Keratinocyte (primary cell): Measurements from ENCODE around the gene LIMD2. TPM values are rescaled to one million over a fixed set of nuclear protein-coding genes. Genes with fewer than 3 reads are reported as not detected.

ENCODE experiments used
- DNase-seq: peaks from one replicate; pipeline ENCODE4 v3.0.0-alpha.2; 2011; ENCODE audit warnings: low read depth, missing footprints, low spot score
- FAIRE-seq: peaks from 2 replicates; lab custom pipeline; 2011; peaks lifted over from hg19 to GRCh38; lab: Jason Lieb, UNC
- H2AFZ ChIP-seq: 2 replicates; pipeline ENCODE4 v1.6.0; 2012; ENCODE audit warnings: low read length, control low read depth, inconsistent platforms; ENCODE audit not compliant: control insufficient read depth
- H3K27ac ChIP-seq: 2 replicates; pipeline ENCODE4 v1.5.1; 2011; ENCODE audit warnings: low read length; ENCODE audit not compliant: control insufficient read depth, insufficient read depth
- H3K27me3 ChIP-seq: 3 replicates; pipeline ENCODE4 v1.6.0; 2011; ENCODE audit warnings: low read length; ENCODE audit not compliant: control insufficient read depth, insufficient read depth; ENCODE audit errors: extremely low read depth
- H3K36me3 ChIP-seq, 2 experiments: 2 replicates in 1 of 2; 3 replicates in 1 of 2; pipeline ENCODE4 v1.5.1; 2011; ENCODE audit warnings: low read length in 2 of 2, mild to moderate bottlenecking in 1 of 2; ENCODE audit not compliant: control insufficient read depth in 2 of 2, insufficient read depth in 2 of 2; ENCODE audit errors: extremely low read depth in 1 of 2
- H3K4me1 ChIP-seq: 3 replicates; pipeline ENCODE4 v1.5.1; 2011; ENCODE audit warnings: low read length; ENCODE audit not compliant: control insufficient read depth, insufficient read depth; ENCODE audit errors: extremely low read depth
- H3K4me2 ChIP-seq: 3 replicates; pipeline ENCODE4 v1.6.0; 2011; ENCODE audit warnings: low read depth, low read length; ENCODE audit not compliant: control insufficient read depth, insufficient read depth; ENCODE audit errors: extremely low read depth
- H3K4me3 ChIP-seq, 3 experiments: fragments of 200-600 bp in 1 of 3; sonication (generic) in 1 of 3; 2 replicates in 2 of 3; 3 replicates in 1 of 3; pipeline ENCODE4 v1.5.1; 2011 to 2016; ENCODE audit warnings: low read length in 3 of 3, mild to moderate bottlenecking in 3 of 3, control low read depth in 2 of 3, inconsistent platforms in 1 of 3, low read depth in 1 of 3, mixed read lengths in 1 of 3, mixed run types in 1 of 3, moderate library complexity in 1 of 3; ENCODE audit not compliant: control insufficient read depth in 2 of 3, insufficient read depth in 2 of 3; ENCODE audit errors: extremely low read depth in 1 of 3
- H3K79me2 ChIP-seq: 2 replicates; pipeline ENCODE4 v1.6.0; 2012; ENCODE audit warnings: low read length; ENCODE audit not compliant: control insufficient read depth, insufficient read depth
- H3K9ac ChIP-seq: 3 replicates; pipeline ENCODE4 v1.6.0; 2011; ENCODE audit warnings: low read length; ENCODE audit not compliant: control insufficient read depth, insufficient read depth; ENCODE audit errors: extremely low read depth
- H3K9me1 ChIP-seq: 3 replicates; pipeline ENCODE4 v1.6.0; 2011; ENCODE audit warnings: low read length; ENCODE audit not compliant: control insufficient read depth, insufficient read depth; ENCODE audit errors: extremely low read depth
- H3K9me3 ChIP-seq: 2 replicates; pipeline ENCODE4 v1.5.1; 2012; ENCODE audit warnings: low read depth, low read length; ENCODE audit not compliant: control insufficient read depth
- H4K20me1 ChIP-seq: 3 replicates; pipeline ENCODE4 v1.6.0; 2011; ENCODE audit warnings: low read length; ENCODE audit not compliant: control insufficient read depth, insufficient read depth; ENCODE audit errors: extremely low read depth
- EZH2 ChIP-seq: IDR thresholded peaks from one replicate; pipeline ENCODE4 v1.6.1; 2012; ENCODE audit warnings: inconsistent platforms, mild to moderate bottlenecking, low read length, moderate library complexity
- dilution Hi-C: fragments of 300-500 bp; cut with MboI; formaldehyde crosslinking; loops from one replicate; pipeline ENCODE4 v1.7.0; 2020; ENCODE audit warnings: low sequenced_read_pairs; ENCODE audit not compliant: extremely low pct_ligation_motif_present
- polyA plus RNA-seq, 5 experiments: library from polyadenylated mRNA; depleted of rRNA in 3 of 5; stranded (reverse) in 3 of 5; stranded (forward) in 1 of 5; unstranded in 1 of 5; fragments of >200 nt; gene quantifications; 1 replicate in 1 of 5; 2 replicates in 3 of 5; 3 replicates in 1 of 5; pipeline versions ENCODE4 v1.2.1 to v1.2.3, GENCODE V29; 2011 to 2012; ENCODE audit warnings: missing spikeins in 2 of 5, low read depth in 1 of 5, low replicate concordance in 1 of 5
- TF ChIP-seq, protein P1 (sequence below), 3 experiments: IDR thresholded peaks in 1 of 3; conservative IDR thresholded peaks in 1 of 3; optimal IDR thresholded peaks in 1 of 3; 2 replicates in 2 of 3; 3 replicates in 1 of 3; pipeline versions ENCODE3 to v1.5.1; 2011; ENCODE audit warnings: low read length in 3 of 3, mild to moderate bottlenecking in 3 of 3, moderate library complexity in 2 of 3, control low read depth in 1 of 3, inconsistent platforms in 1 of 3; ENCODE audit not compliant: insufficient read depth in 2 of 3; ENCODE audit errors: extremely low read depth in 1 of 3

Gene LIMD2
- polyA plus RNA-seq, 1 donor (not counting 4 experiments of a cell fraction or from before 2014, with no cell fraction given): 1.6 TPM

- Histone ChIP-seq H4K20me1 (no peaks in the 10 kb centered on the region), H2AFZ (no peak overlapping the region), H3K36me3 (peaks cover 0 to 16% of the 10 kb centered on the region in 2 experiments), H3K79me2 (no peaks in the 10 kb centered on the region), H3K9me3 (no peaks in the 10 kb centered on the region), H3K4me3 (no peak overlapping the region), H3K27me3 (no peaks in the 10 kb centered on the region), H3K4me2 (no peak overlapping the region), H3K4me1 (no peaks in the 10 kb centered on the region), H3K9ac (no peak overlapping the region), H3K27ac (no peak overlapping the region), H3K9me1 (no peaks in the 10 kb centered on the region)
- FAIRE-seq (no peak), DNase-seq (no peak)
- dilution Hi-C loops: no loop called here
- TF ChIP-seq, protein P1, sequence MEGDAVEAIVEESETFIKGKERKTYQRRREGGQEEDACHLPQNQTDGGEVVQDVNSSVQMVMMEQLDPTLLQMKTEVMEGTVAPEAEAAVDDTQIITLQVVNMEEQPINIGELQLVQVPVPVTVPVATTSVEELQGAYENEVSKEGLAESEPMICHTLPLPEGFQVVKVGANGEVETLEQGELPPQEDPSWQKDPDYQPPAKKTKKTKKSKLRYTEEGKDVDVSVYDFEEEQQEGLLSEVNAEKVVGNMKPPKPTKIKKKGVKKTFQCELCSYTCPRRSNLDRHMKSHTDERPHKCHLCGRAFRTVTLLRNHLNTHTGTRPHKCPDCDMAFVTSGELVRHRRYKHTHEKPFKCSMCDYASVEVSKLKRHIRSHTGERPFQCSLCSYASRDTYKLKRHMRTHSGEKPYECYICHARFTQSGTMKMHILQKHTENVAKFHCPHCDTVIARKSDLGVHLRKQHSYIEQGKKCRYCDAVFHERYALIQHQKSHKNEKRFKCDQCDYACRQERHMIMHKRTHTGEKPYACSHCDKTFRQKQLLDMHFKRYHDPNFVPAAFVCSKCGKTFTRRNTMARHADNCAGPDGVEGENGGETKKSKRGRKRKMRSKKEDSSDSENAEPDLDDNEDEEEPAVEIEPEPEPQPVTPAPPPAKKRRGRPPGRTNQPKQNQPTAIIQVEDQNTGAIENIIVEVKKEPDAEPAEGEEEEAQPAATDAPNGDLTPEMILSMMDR (optimal IDR thresholded peaks at IDR 0.05 in 1 of 3, IDR thresholded peaks at IDR 0.05 in 1 of 3, conservative IDR thresholded peaks at IDR 0.05 in 1 of 3; ENCODE audit: extremely low read depth in 1 of 3, insufficient read depth in 2 of 3, low read length in 3 of 3): no peak
- TF ChIP-seq EZH2: no peak
Measured at GRCh38 chr17:63703556-63704258, 3.8 kb upstream of the LIMD2 start.

DNA sequence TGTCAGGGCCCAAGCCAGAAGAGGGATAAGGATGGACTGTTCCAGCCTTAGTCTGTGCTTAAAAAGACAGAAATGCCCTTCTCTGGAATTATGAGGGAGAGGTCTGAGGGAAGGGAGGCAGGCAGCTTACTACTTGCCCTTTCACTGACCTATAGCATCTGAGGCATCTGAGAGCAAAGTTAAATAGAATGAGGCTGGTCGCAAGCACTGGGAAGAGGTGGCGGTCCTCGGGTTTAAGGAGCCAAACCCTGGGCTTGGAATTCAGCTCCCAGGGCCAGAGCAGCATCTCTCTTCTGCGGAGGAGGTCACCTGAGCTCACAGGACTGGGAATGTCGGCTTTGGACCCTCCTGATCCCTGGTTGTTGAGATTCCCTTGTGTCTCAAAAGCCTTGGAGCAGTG lies 3.1 kb upstream of the LIMD2 start:
- no peak overlapping the region for H3K9ac ChIP-seq
- FAIRE-seq (no peak), DNase-seq (no peak)
- H3K4me2 ChIP-seq: no peak overlapping the region
- no peaks in the 10 kb centered on the region for H3K4me1 ChIP-seq
- H3K4me3 ChIP-seq: no peak overlapping the region
- H3K9me3 ChIP-seq: no peaks in the 10 kb centered on the region
- H3K27ac ChIP-seq: no peak overlapping the region
- H2AFZ ChIP-seq: no peak overlapping the region
- no peaks in the 10 kb centered on the region for H3K27me3 ChIP-seq
- H3K36me3 ChIP-seq: peaks cover 0 to 15% of the 10 kb centered on the region in 2 experiments
- TF ChIP-seq, protein P1 (optimal IDR thresholded peaks at IDR 0.05 in 1 of 3, IDR thresholded peaks at IDR 0.05 in 1 of 3, conservative IDR thresholded peaks at IDR 0.05 in 1 of 3; ENCODE audit: extremely low read depth in 1 of 3, insufficient read depth in 2 of 3, low read length in 3 of 3): no peak
- no peak for TF ChIP-seq EZH2
- H4K20me1 ChIP-seq: no peaks in the 10 kb centered on the region
- H3K79me2 ChIP-seq: no peaks in the 10 kb centered on the region
- no peaks in the 10 kb centered on the region for H3K9me1 ChIP-seq
- dilution Hi-C loops: no loop called here
